HepG2 (cell line): ENCODE measurements around the gene HMCN2. TPM values are rescaled to one million over a fixed set of nuclear protein-coding genes. Genes with fewer than 3 reads are reported as not detected.

ENCODE experiments used
- ATAC-seq: fragments of 200-7000 bp; cut with Tn5 transposase; 3 replicates; pipeline ENCODE4 v1.9.1; 2020; ENCODE audit warnings: mild to moderate bottlenecking, moderate library complexity
- BruUV-seq: library from RNA; stranded (reverse); fragments of 400-500 nt; replicated peaks from 2 replicates; lab custom pipeline; 2021; lab: Mats Ljungman, UMichigan
- CTCF ChIA-PET: fragments of 300-600 bp; formaldehyde crosslinking; extraction: SDS; loops from one replicate; lab custom pipeline; 2021; ENCODE audit warnings: low total read pairs, inconsistent platforms, low intra/inter-chr PET ratio; lab: Yijun Ruan, JAX
- POLR2A ChIA-PET: fragments of 350-600 bp; sonication (Branson Sonifier 250); formaldehyde crosslinking; loops from one replicate; lab custom pipeline; 2020; ENCODE audit warnings: antibody characterized with exemption, inconsistent platforms; lab: Yijun Ruan, JAX
- DNase-seq: peaks from one replicate; pipeline ENCODE4 v3.0.0-alpha.2; 2015; ENCODE audit warnings: low spot score
- FAIRE-seq: peaks from 3 replicates; lab custom pipeline; 2011; peaks lifted over from hg19 to GRCh38; lab: Jason Lieb, UNC
- H2AFZ ChIP-seq: one replicate; pipeline ENCODE4 v1.6.1; 2011; ENCODE audit warnings: low read length, inconsistent platforms
- H3K27ac ChIP-seq: fragments of 300-600 bp; 3 replicates; pipeline ENCODE4 v1.8.0; 2011; ENCODE audit warnings: mixed run types, mild to moderate bottlenecking, mixed read lengths, low read length, inconsistent platforms; ENCODE audit not compliant: insufficient read depth; ENCODE audit errors: extremely low read length
- H3K27me3 ChIP-seq, 2 experiments: fragments of 200-600 bp in 1 of 2; 2 replicates in 1 of 2; 3 replicates in 1 of 2; pipeline versions ENCODE4 v1.6.0 to v1.8.0; 2011; ENCODE audit warnings: low read length in 2 of 2, mild to moderate bottlenecking in 2 of 2, moderate library complexity in 2 of 2, inconsistent platforms in 1 of 2; ENCODE audit not compliant: insufficient read depth in 2 of 2, control insufficient read depth in 1 of 2
- H3K36me3 ChIP-seq, 2 experiments: fragments of 200-600 bp in 1 of 2; replicated peaks in 1 of 2; 2 replicates in 1 of 2; 3 replicates in 1 of 2; pipeline versions ENCODE4 v1.5.1 to v1.8.0; 2011; ENCODE audit warnings: low read length in 2 of 2, inconsistent platforms in 1 of 2; ENCODE audit not compliant: insufficient read depth in 2 of 2, control insufficient read depth in 1 of 2
- H3K4me1 ChIP-seq: 2 replicates; pipeline ENCODE4 v1.5.1; 2012; ENCODE audit warnings: low read length, inconsistent platforms; ENCODE audit not compliant: insufficient read depth
- H3K4me2 ChIP-seq: 2 replicates; pipeline ENCODE4 v1.6.0; 2011; ENCODE audit warnings: low read depth, low read length, inconsistent platforms
- H3K4me3 ChIP-seq, 3 experiments: fragments of 200-600 bp in 1 of 3; sonication (generic), shearing (Covaris generic) in 1 of 3; replicated peaks in 1 of 3; 2 replicates each; pipeline ENCODE4 v1.5.1; 2011 to 2016; ENCODE audit warnings: low read length in 3 of 3, inconsistent platforms in 2 of 3, low read depth in 2 of 3, mild to moderate bottlenecking in 2 of 3, control low read depth in 1 of 3, mixed read lengths in 1 of 3; ENCODE audit not compliant: insufficient read depth in 1 of 3
- H3K79me2 ChIP-seq: one replicate; pipeline ENCODE4 v1.6.1; 2011; ENCODE audit warnings: low read length, inconsistent platforms; ENCODE audit not compliant: insufficient read depth
- H3K9ac ChIP-seq: 2 replicates; pipeline ENCODE4 v1.6.0; 2011; ENCODE audit warnings: mild to moderate bottlenecking, low read depth, low read length, inconsistent platforms; ENCODE audit not compliant: insufficient read depth
- H3K9me3 ChIP-seq: 2 replicates; pipeline ENCODE4 v1.5.1; 2012; ENCODE audit warnings: mild to moderate bottlenecking, low read length
- H4K20me1 ChIP-seq: 2 replicates; pipeline ENCODE4 v1.6.0; 2011; ENCODE audit warnings: inconsistent platforms, mild to moderate bottlenecking, low read length, moderate library complexity; ENCODE audit not compliant: insufficient read depth
- ATF7 ChIP-seq, 2 experiments: fragments of 450-650 bp in 1 of 2; sonication (generic) in 1 of 2; formaldehyde crosslinking in 1 of 2; IDR thresholded peaks; 2 replicates each; pipeline versions ENCODE4 v1.4.0 to v1.6.1; 2016 to 2020; ENCODE audit warnings: antibody characterized with exemption in 1 of 2, mild to moderate bottlenecking in 1 of 2, missing genetic modification reagents in 1 of 2
- EHMT2 ChIP-seq: fragments of 200-600 bp; sonication (generic); IDR thresholded peaks from 2 replicates; pipeline ENCODE4 v1.7.0; 2017; ENCODE audit warnings: antibody characterized with exemption, low read depth, low read length, borderline replicate concordance
- GPBP1L1 ChIP-seq: sonication (generic); formaldehyde crosslinking; IDR thresholded peaks from 2 replicates; pipeline ENCODE4 v1.5.0; 2020; ENCODE audit warnings: mild to moderate bottlenecking, missing genetic modification reagents
- GRHL1 ChIP-seq: sonication (generic); formaldehyde crosslinking; conservative IDR thresholded peaks from 2 replicates; pipeline ENCODE4 v1.8.0; 2022; ENCODE audit warnings: missing genetic modification reagents
- KDM6A ChIP-seq: IDR thresholded peaks from 2 replicates; pipeline ENCODE4 v1.6.1; 2016; ENCODE audit warnings: low read depth
- RFXANK ChIP-seq: IDR thresholded peaks from 2 replicates; pipeline ENCODE4 v1.6.1; 2016
- RFXAP ChIP-seq: sonication (generic); formaldehyde crosslinking; IDR thresholded peaks from 2 replicates; pipeline ENCODE4 v1.4.0; 2020; ENCODE audit warnings: missing genetic modification reagents, borderline replicate concordance
- ZBTB21 ChIP-seq: sonication (generic); formaldehyde crosslinking; IDR thresholded peaks from 2 replicates; pipeline ENCODE4 v1.4.0; 2020; ENCODE audit warnings: missing genetic modification reagents
- ZBTB4 ChIP-seq: sonication (generic); formaldehyde crosslinking; IDR thresholded peaks from 2 replicates; pipeline ENCODE4 v1.4.0; 2020; ENCODE audit warnings: missing genetic modification reagents, mild to moderate bottlenecking, borderline replicate concordance
- ZNF281 ChIP-seq: sonication (generic); formaldehyde crosslinking; IDR thresholded peaks from 2 replicates; pipeline ENCODE4 v1.4.0; 2020; ENCODE audit warnings: missing genetic modification reagents, borderline replicate concordance
- WGBS: methylation state at CpG from one replicate; pipeline ENCODE4 v1.1.6; 2017; ENCODE audit warnings: low lambda C conversion rate; 5-methylcytosine and 5-hydroxymethylcytosine counted together
- in situ Hi-C: cut with HindIII; loops from 2 replicates; pipeline ENCODE4 v1.10.0; 2017; ENCODE audit warnings: low pct_unique_long_range_greater_than_20kb; ENCODE audit not compliant: extremely low pct_ligation_motif_present
- intact Hi-C: fragments of 100-400 bp; cut with micrococcal nuclease; formaldehyde crosslinking; loops from one replicate; pipeline ENCODE4 v1.10.0; 2022; ENCODE audit not compliant: unreplicated experiment
- polyA plus RNA-seq, 8 experiments: library from polyadenylated mRNA; depleted of rRNA in 3 of 8; stranded (reverse) in 7 of 8; unstranded in 1 of 8; fragments of >200 nt; fragmentation: Illumina TruSeq in 4 of 8; extraction: Trizol in 4 of 8; gene quantifications; 2 replicates each; pipeline versions ENCODE4 v1.2.1 to v1.2.3, GENCODE V29; 2011 to 2016; ENCODE audit warnings: low read depth in 4 of 8, missing spikeins in 1 of 8, mixed read lengths in 1 of 8; ENCODE audit not compliant: insufficient read depth in 1 of 8
- total RNA-seq, 5 experiments: library from RNA; depleted of rRNA; stranded (reverse); fragments of >200 nt; fragmentation: Illumina TruSeq; extraction: Trizol; gene quantifications; 2 replicates each; pipeline ENCODE4 v1.2.3, GENCODE V29; 2016; ENCODE audit warnings: low read depth in 1 of 5
- TF ChIP-seq, protein P1 (sequence below): IDR thresholded peaks from 2 replicates; pipeline ENCODE4 v1.6.1; 2016; ENCODE audit warnings: mild to moderate bottlenecking, missing biosample characterization, missing genetic modification reagents
- TF ChIP-seq, protein P2 (sequence below): IDR thresholded peaks from 2 replicates; pipeline ENCODE4 v1.6.1; 2016; ENCODE audit warnings: mild to moderate bottlenecking

Gene HMCN2
- total and polyA plus RNA-seq, 2 of the 13 experiments (the other 11 are each of a cell fraction or from before 2014, with no cell fraction given), result 0.09 TPM; not detected in 1

GRCh38 chr9:130472184-130472705 is 206.7 kb downstream of the HMCN2 start:
- Histone ChIP-seq H4K20me1 (no peaks in the 10 kb centered on the region), H3K27me3 (no peaks in the 10 kb centered on the region), H3K36me3 (0 out of 5 replicates have a peak, but pooled peaks cover 0 to 3% of the 10 kb centered on the region in 2 experiments), H2AFZ (no peak overlapping the region), H3K4me3 (no peak overlapping the region), H3K27ac (no peak overlapping the region), H3K9ac (no peak overlapping the region), H3K4me2 (no peak overlapping the region), H3K79me2 (no peaks in the 10 kb centered on the region), H3K4me1 (no peaks in the 10 kb centered on the region), H3K9me3 (no peaks in the 10 kb centered on the region)
- ChIA-PET CTCF (no interaction called here), POLR2A (no interaction called here)
- ATAC-seq, result no peak
- no TSS peak for BruUV-seq
- no peak for DNase-seq
- no peak for FAIRE-seq
- in situ Hi-C loops (no loop called here), intact Hi-C loops (no loop called here)
- 96% methylated on average over 11 of the region's 19 CpGs for WGBS
- TF ChIP-seq GPBP1L1 (CRISPR knock-in tag) (no peak), RFXANK (CRISPR knock-in tag) (no peak), EHMT2 (no peak), ZNF281 (no peak), RFXAP (CRISPR knock-in tag) (no peak), ZBTB4 (CRISPR knock-in tag) (no peak), ZBTB21 (no peak), KDM6A (CRISPR knock-in tag) (no peak), GRHL1 (CRISPR knock-in tag) (no peak), ATF7 (IDR thresholded peaks at IDR 0.05) (no peak), ATF7 (CRISPR knock-in tag; IDR thresholded peaks at IDR 0.05) (no peak)
- TF ChIP-seq, protein P1, sequence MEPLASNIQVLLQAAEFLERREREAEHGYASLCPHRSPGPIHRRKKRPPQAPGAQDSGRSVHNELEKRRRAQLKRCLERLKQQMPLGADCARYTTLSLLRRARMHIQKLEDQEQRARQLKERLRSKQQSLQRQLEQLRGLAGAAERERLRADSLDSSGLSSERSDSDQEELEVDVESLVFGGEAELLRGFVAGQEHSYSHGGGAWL (CRISPR knock-in tag), result no peak
- TF ChIP-seq, protein P2, sequence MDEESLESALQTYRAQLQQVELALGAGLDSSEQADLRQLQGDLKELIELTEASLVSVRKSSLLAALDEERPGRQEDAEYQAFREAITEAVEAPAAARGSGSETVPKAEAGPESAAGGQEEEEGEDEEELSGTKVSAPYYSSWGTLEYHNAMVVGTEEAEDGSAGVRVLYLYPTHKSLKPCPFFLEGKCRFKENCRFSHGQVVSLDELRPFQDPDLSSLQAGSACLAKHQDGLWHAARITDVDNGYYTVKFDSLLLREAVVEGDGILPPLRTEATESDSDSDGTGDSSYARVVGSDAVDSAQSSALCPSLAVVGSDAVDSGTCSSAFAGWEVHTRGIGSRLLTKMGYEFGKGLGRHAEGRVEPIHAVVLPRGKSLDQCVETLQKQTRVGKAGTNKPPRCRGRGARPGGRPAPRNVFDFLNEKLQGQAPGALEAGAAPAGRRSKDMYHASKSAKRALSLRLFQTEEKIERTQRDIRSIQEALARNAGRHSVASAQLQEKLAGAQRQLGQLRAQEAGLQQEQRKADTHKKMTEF (CRISPR knock-in tag), result no peak
